AG04450 (cell line): Measurements from ENCODE around the gene ZKSCAN2. TPM values are rescaled to one million over a fixed set of nuclear protein-coding genes. Genes with fewer than 3 reads are reported as not detected.

Experiments
- CTCF ChIA-PET: fragments of 300-600, 350-600 bp; formaldehyde crosslinking; extraction: SDS; loops from one replicate; lab custom pipeline; 2022; ENCODE audit warnings: antibody characterized with exemption, inconsistent platforms; lab: Charles Lee
- POLR2A ChIA-PET: fragments of 350-600 bp; formaldehyde crosslinking; extraction: SDS; loops from one replicate; lab custom pipeline; 2021; ENCODE audit warnings: antibody characterized with exemption, inconsistent platforms; lab: Yijun Ruan, JAX
- DNase-seq: peaks from one replicate; pipeline ENCODE4 v3.0.0-alpha.2; 2011; ENCODE audit warnings: low read depth, low spot score
- H3K27ac ChIP-seq: one replicate; pipeline ENCODE4 v1.5.1; 2012; ENCODE audit warnings: low read depth, low read length, control low read depth
- H3K27me3 ChIP-seq: one replicate; pipeline ENCODE4 v1.6.0; 2012; ENCODE audit warnings: low read length; ENCODE audit not compliant: control insufficient read depth, insufficient read depth
- H3K4me3 ChIP-seq: 2 replicates; pipeline ENCODE4 v1.5.1; 2011; ENCODE audit warnings: mild to moderate bottlenecking, low read depth, low read length, control low read depth
- H3K9me3 ChIP-seq: 2 replicates; pipeline ENCODE4 v1.5.1; 2012; ENCODE audit warnings: low read length; ENCODE audit not compliant: control insufficient read depth, insufficient read depth
- CTCF ChIP-seq: IDR thresholded peaks from 2 replicates; pipeline ENCODE4 v1.5.1; 2011; ENCODE audit warnings: low read depth, low read length, control low read depth, inconsistent platforms
- polyA plus RNA-seq: library from polyadenylated mRNA; depleted of rRNA; stranded (reverse); fragments of >200 nt; gene quantifications from 2 replicates; pipeline ENCODE4 v1.2.3, GENCODE V29; 2011

Gene ZKSCAN2
- polyA plus RNA-seq, 1 experiment, result 3.0 TPM

- no peak for TF ChIP-seq CTCF
- H3K27me3 ChIP-seq, result peaks cover 18% of the 10 kb centered on the region
- no peak overlapping the region for H3K4me3 ChIP-seq
- POLR2A ChIA-PET, result interaction anchor here (0.9 kb wide), 1 partner anchor 14 kb away, joined by 3 read pairs; no protein-coding TSS in a partner anchor
- no peak overlapping the region for H3K27ac ChIP-seq
- no peak for DNase-seq
- CTCF ChIA-PET, result interaction anchor here (0.8 to 1.3 kb wide), 3 partner anchors 8 to 14 kb away, joined by 3 read pairs; no protein-coding TSS in a partner anchor
- H3K9me3 ChIP-seq, result no peaks in the 10 kb centered on the region; the same call in 1 of the 2 replicates
Measured at GRCh38 chr16:25219070-25219737, 38.4 kb downstream of the ZKSCAN2 start.

GRCh38 chr16:25217921-25218320, 39.7 kb downstream of the ZKSCAN2 start:
- peaks cover 15% of the 10 kb centered on the region for H3K27me3 ChIP-seq
- no peak for TF ChIP-seq CTCF
- DNase-seq, result no peak
- H3K9me3 ChIP-seq, result no peaks in the 10 kb centered on the region; the same call in 1 of the 2 replicates
- CTCF ChIA-PET, result interaction anchor here (0.5 to 1.5 kb wide), 4 partner anchors 8 to 1892 kb away, joined by 3 to 9 read pairs (median 3); no protein-coding TSS in a partner anchor
- H3K27ac ChIP-seq, result no peak overlapping the region
- POLR2A ChIA-PET, result no interaction called here
- no peak overlapping the region for H3K4me3 ChIP-seq

GRCh38 chr16:25217112-25217511, 40.5 kb downstream of the ZKSCAN2 start:
- POLR2A ChIA-PET, result no interaction called here
- H3K27ac ChIP-seq, result no peak overlapping the region
- CTCF ChIA-PET, result interaction anchor here (0.5 to 2.4 kb wide), 4 partner anchors 8 to 40 kb away, joined by 3 to 23 read pairs (median 6); no protein-coding TSS in a partner anchor
- H3K27me3 ChIP-seq, result peaks cover 15% of the 10 kb centered on the region
- no peak for DNase-seq
- H3K9me3 ChIP-seq, result no peaks in the 10 kb centered on the region; the same call in 1 of the 2 replicates
- no peak overlapping the region for H3K4me3 ChIP-seq
- TF ChIP-seq CTCF, result no peak

- ChIA-PET CTCF (interaction anchor here (1.0 kb wide), 1 partner anchor 12 kb away, joined by 5 read pairs; no protein-coding TSS in a partner anchor), POLR2A (no interaction called here)
- Histone ChIP-seq H3K4me3 (no peak overlapping the region), H3K27me3 (peaks cover 9% of the 10 kb centered on the region), H3K9me3 (no peaks in the 10 kb centered on the region; the same call in 1 of the 2 replicates), H3K27ac (no peak overlapping the region)
- TF ChIP-seq CTCF, result no peak
- no peak for DNase-seq
Measured at GRCh38 chr16:25213709-25214397, 43.8 kb downstream of the ZKSCAN2 start.
